Stimulated activated CD4-positive, alpha-beta T cell treated with anti-CD3 and anti-CD28 coated beads, Interleukin-2, amount 100 ng/mL, for 4 hours (primary cell): ENCODE measurements around the gene SLC6A18.
"Not testable (repeated sequence)": the region's sequence is repeated elsewhere in the genome, so short reads cannot be mapped to it uniquely, and the experiment has no call there.

Experiments used
- DNase-seq: peaks from one replicate; pipeline ENCODE4 v3.0.0-alpha.2; 2020; ENCODE audit warnings: low read depth

The SLC6A18 gene

GRCh38 chr5:1215320-1216096, 9.7 kb upstream of the SLC6A18 start:
- no peak for DNase-seq

GRCh38 chr5:1216211-1216917, 8.8 kb upstream of the SLC6A18 start:
- DNase-seq = no peak

- DNase-seq = no peak
These were observed 8.3 kb upstream of the SLC6A18 start for GRCh38 chr5:1216918-1217295.

- no peak for DNase-seq
These were observed 7.5 kb upstream of the SLC6A18 start for GRCh38 chr5:1217596-1218206.

- DNase-seq = no peak
These were observed 6.7 kb upstream of the SLC6A18 start for GRCh38 chr5:1218351-1219080.

- no peak for DNase-seq
These were observed 5.9 kb upstream of the SLC6A18 start for GRCh38 chr5:1219098-1219767.

- DNase-seq = no peak
These were observed 5.4 kb upstream of the SLC6A18 start for GRCh38 chr5:1219768-1220100.

GRCh38 chr5:1220351-1220750, 4.8 kb upstream of the SLC6A18 start:
- DNase-seq = no peak

- DNase-seq = no peak
These were observed 4.3 kb upstream of the SLC6A18 start for GRCh38 chr5:1220831-1221230.

GRCh38 chr5:1221721-1222120, 3.5 kb upstream of the SLC6A18 start:
- no peak for DNase-seq

- no peak for DNase-seq
These were observed 3.0 kb upstream of the SLC6A18 start for GRCh38 chr5:1222147-1222546.

GRCh38 chr5:1222621-1223277, 2.4 kb upstream of the SLC6A18 start:
- no peak for DNase-seq

- no peak for DNase-seq
These were observed 1.9 kb upstream of the SLC6A18 start for GRCh38 chr5:1223278-1223670.

GRCh38 chr5:1224631-1225030, 550 bp upstream of the SLC6A18 start:
- DNase-seq = no peak

- no peak for DNase-seq
These were observed 1.1 kb downstream of the SLC6A18 start for GRCh38 chr5:1226231-1226630.

GRCh38 chr5:1226839-1227581, 1.8 kb downstream of the SLC6A18 start:
- no peak for DNase-seq

- no peak for DNase-seq
These were observed 2.5 kb downstream of the SLC6A18 start for GRCh38 chr5:1227667-1228066.

- no peak for DNase-seq
These were observed 2.9 kb downstream of the SLC6A18 start for GRCh38 chr5:1228120-1228519.

GRCh38 chr5:1229023-1229422, 3.8 kb downstream of the SLC6A18 start:
- not testable (repeated sequence) for DNase-seq

GRCh38 chr5:1229822-1230221, 4.6 kb downstream of the SLC6A18 start:
- DNase-seq = no peak

- no peak for DNase-seq
These were observed 5.4 kb downstream of the SLC6A18 start for GRCh38 chr5:1230551-1230950.
